Progenitor cell of endocrine pancreas (in vitro differentiated cells): ENCODE data around the gene PARD3. TPM values are rescaled to one million over a fixed set of nuclear protein-coding genes. Genes with fewer than 3 reads are reported as not detected.

Experiments
- DNase-seq: peaks from one replicate; pipeline ENCODE4 v3.0.0; 2021; ENCODE audit warnings: low spot score; ENCODE audit not compliant: unreplicated experiment
- H3K27ac Mint-ChIP-seq: 2 replicates; pipeline ENCODE4 v1.8.0; 2021; ENCODE audit warnings: mild to moderate bottlenecking, moderate library complexity, mixed read lengths
- H3K27me3 Mint-ChIP-seq: 2 replicates; pipeline ENCODE4 v1.8.0; 2021; ENCODE audit warnings: mixed read lengths
- H3K36me3 Mint-ChIP-seq: 2 replicates; pipeline ENCODE4 v1.8.0; 2022; ENCODE audit warnings: mixed read lengths; ENCODE audit not compliant: insufficient read depth
- H3K4me1 Mint-ChIP-seq: 2 replicates; pipeline ENCODE4 v1.8.0; 2021; ENCODE audit warnings: low read depth, mixed read lengths
- H3K4me3 Mint-ChIP-seq: 2 replicates; pipeline ENCODE4 v1.8.0; 2021; ENCODE audit warnings: low read depth, mild to moderate bottlenecking, moderate library complexity, mixed read lengths
- H3K9me3 Mint-ChIP-seq: 2 replicates; pipeline ENCODE4 v1.8.0; 2021; ENCODE audit warnings: low read depth, mixed read lengths
- CTCF ChIP-seq: fragments of 200-600 bp; sonication (generic); IDR thresholded peaks from one replicate; pipeline ENCODE4 v1.5.0; 2021; ENCODE audit warnings: antibody characterized with exemption, mild to moderate bottlenecking; ENCODE audit not compliant: unreplicated experiment
- total RNA-seq: library from RNA; stranded (reverse); gene quantifications from 2 replicates; pipeline ENCODE4 v1.2.1, GENCODE V29; 2021

The PARD3 gene
- total RNA-seq, 1 donor from 2014 or later: 85.3 TPM

- no peak overlapping the region for H3K4me3 Mint-ChIP-seq
- H3K9me3 Mint-ChIP-seq: no peaks in the 10 kb centered on the region
- H3K27me3 Mint-ChIP-seq: no peaks in the 10 kb centered on the region
- peaks cover 21% of the 10 kb centered on the region for H3K36me3 Mint-ChIP-seq
- peaks cover 17% of the 10 kb centered on the region for H3K4me1 Mint-ChIP-seq
- no peak for DNase-seq
- peak overlapping the region; percentile 6 for H3K27ac Mint-ChIP-seq
- no peak for TF ChIP-seq CTCF
These were observed 501.2 kb downstream of the PARD3 start for GRCh38 chr10:34313888-34314287.

- DNase-seq: no peak
- TF ChIP-seq CTCF: no peak
- Mint-ChIP-seq H3K27ac (no peak overlapping the region), H3K4me3 (no peak overlapping the region), H3K36me3 (peaks cover 26% of the 10 kb centered on the region), H3K27me3 (no peaks in the 10 kb centered on the region), H3K4me1 (peaks cover 16% of the 10 kb centered on the region), H3K9me3 (no peaks in the 10 kb centered on the region)
These were observed 501.7 kb downstream of the PARD3 start for GRCh38 chr10:34313353-34313752.

- DNase-seq: no peak
- Mint-ChIP-seq H3K27me3 (no peaks in the 10 kb centered on the region), H3K36me3 (peaks cover 24% of the 10 kb centered on the region), H3K4me1 (peaks cover 11% of the 10 kb centered on the region), H3K27ac (no peak overlapping the region), H3K4me3 (no peak overlapping the region), H3K9me3 (no peaks in the 10 kb centered on the region)
- TF ChIP-seq CTCF: no peak
These were observed 503.4 kb downstream of the PARD3 start for GRCh38 chr10:34311679-34312078.

GRCh38 chr10:34310234-34310633 is 504.9 kb downstream of the PARD3 start:
- H3K27ac Mint-ChIP-seq: no peak overlapping the region
- no peak for DNase-seq
- H3K27me3 Mint-ChIP-seq: no peaks in the 10 kb centered on the region
- H3K4me3 Mint-ChIP-seq: no peak overlapping the region
- peaks cover 16% of the 10 kb centered on the region for H3K36me3 Mint-ChIP-seq
- TF ChIP-seq CTCF: no peak
- peaks cover 10% of the 10 kb centered on the region for H3K4me1 Mint-ChIP-seq
- H3K9me3 Mint-ChIP-seq: no peaks in the 10 kb centered on the region

- peaks cover 4% of the 10 kb centered on the region for H3K4me1 Mint-ChIP-seq
- peaks cover 13% of the 10 kb centered on the region for H3K36me3 Mint-ChIP-seq
- H3K27me3 Mint-ChIP-seq: no peaks in the 10 kb centered on the region
- peak overlapping the region; percentile 8 for H3K27ac Mint-ChIP-seq
- peak; percentile 26 for DNase-seq
- H3K9me3 Mint-ChIP-seq: no peaks in the 10 kb centered on the region
- H3K4me3 Mint-ChIP-seq: no peak overlapping the region
- peak; percentile 59 for TF ChIP-seq CTCF
These were observed 509.9 kb downstream of the PARD3 start for GRCh38 chr10:34305189-34305588.
